GM19328 (cell line): Measurements from ENCODE around the gene ABCC8.

ENCODE experiments used
- ATAC-seq: cut with Tn5 transposase; IDR thresholded peaks from one replicate; pipeline ENCODE4 v1.9.1; 2021; ENCODE audit warnings: mild to moderate bottlenecking, moderate library complexity; ENCODE audit not compliant: unreplicated experiment

Gene ABCC8

DNA sequence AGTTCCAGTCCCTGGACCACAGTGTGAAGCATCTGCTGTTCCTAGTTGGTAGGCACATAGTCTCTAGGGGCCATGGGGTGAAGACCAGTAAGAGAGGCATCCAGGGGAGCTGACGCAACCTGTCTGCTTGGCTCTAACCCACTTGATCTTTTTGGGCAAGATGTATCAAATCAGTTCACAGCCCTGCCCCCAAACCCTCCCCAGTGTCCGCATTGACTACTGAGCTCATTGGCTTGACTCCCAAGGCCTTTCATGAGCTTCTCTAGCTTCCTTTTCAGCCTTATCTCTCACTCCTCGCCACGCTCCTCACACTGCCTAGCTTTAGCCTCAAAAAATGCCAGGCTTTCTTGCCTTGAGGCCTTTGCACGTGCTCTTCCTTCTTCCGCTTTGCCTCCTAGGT is 29.7 kb upstream of the ABCC8 start:
- ATAC-seq: no peak

DNA sequence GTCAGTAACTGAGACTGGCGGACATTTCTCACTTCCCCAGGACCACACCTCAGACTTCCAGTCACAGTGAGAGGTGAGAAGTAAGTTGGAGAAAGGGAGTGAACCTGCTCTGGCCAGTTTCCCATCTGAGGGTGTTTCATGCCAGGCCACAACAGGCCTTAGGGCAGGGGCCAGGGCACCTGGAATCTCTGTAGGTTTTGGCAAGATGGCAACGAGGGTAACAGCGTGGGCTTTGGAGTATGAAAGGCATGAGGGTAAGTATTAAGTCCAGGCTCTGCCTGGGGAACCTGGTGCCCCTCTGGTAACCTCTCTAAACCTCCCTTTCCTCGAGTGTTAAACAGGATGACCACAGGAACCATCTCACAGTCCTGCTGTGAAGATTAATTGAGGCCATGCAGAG is 28.5 kb upstream of the ABCC8 start:
- ATAC-seq: no peak

DNA sequence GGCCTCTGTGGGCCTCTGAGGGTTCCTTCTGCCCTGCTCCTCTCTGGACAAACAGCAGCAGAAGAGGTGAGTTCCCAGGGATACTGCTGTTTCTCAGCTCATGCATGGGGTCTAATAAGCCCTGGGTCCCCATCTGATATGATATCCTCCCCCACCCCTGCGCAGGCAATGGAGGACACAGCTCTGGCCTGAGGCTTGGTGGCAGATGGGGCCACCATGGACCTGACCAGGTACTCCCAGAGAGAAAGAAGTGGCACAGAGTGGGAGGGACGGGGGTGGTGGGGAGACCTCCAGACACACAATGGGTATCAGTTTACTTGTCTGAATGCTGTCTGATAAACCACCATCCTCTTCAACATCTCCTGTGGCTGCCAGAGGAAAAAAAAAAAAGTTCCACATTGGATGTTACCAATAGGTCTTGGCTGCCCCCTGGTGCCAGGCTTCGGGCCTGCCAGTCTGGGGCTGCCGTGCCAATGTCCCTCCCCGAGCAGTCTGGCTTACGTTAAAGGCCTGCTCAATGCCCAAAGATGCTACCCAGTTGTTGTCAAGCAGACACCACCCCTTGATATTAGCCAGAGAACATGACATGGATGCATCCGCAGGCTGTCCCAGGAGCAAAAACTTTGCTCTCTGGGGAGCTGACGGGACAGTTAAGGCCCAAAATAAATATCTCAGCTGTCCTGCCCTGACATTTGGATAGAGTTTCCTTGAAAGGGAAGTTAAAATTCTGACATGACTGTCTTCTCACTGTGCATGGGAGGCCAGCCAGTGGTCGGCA is 27.9 kb upstream of the ABCC8 start:
- ATAC-seq: peak; percentile 48

DNA sequence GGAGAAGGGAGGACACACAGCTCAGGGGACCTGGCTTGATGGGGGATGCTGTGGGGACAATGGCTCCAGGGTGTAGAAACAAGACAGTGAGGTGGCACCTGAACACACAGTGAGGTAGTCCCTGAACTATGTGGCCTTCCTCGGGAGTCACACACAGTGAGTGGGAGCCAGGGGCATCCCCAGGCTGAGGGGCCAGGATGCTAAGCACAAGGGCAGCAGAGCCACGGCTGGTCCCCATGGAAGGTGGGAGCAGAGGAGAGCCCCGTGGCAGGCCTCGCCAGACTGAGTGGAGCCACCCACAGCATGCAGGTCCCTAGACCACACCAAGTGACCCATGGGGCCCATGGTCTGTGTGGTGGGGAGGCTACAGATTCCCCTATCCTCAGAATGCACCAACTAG is 26.0 kb upstream of the ABCC8 start:
- ATAC-seq: no peak

GRCh38 chr11:17500673-17501072 is 24.0 kb upstream of the ABCC8 start:
- ATAC-seq: no peak

DNA sequence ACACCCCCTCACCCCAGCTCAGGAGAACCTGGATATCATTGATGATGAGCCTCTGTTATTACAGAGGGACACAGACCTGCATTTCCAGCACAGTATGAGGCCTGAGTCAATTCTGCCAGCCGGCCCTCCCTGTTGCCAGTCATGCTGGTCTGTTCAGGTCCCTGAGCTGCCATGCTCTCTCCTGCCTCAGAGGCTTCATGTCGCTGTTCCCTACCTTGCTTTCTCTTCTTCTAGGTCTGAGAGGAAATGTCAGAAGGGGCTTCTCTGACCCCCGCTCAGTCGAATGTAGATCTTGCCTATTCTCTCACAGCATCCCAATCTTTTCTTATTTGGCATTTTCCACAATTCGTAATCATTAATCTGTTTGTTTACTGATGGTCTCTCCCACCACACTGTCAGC is 21.8 kb upstream of the ABCC8 start:
- ATAC-seq: no peak

DNA sequence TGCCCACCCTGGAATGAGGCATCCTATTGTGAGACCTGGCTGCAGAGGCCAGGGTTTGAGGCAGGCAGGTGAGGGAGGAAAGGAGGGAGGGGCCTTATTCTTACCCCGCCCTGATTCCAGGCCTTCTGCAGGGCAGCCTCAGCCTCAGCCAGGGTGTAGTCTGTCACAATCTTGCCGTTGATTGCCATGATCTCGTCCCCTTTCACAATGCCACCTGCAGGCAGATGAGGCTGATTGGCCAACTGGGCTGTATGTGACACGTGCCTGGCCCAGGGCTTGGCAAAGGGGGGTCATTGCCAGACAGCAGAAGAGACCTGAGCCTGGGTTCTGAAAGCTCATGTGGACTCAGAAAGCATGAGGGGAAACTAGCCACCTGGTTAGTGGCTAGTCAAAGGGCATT is 21.4 kb upstream of the ABCC8 start:
- ATAC-seq: no peak

GRCh38 chr11:17496406-17496805 is 19.8 kb upstream of the ABCC8 start:
- no peak for ATAC-seq

- ATAC-seq: no peak
Observed at GRCh38 chr11:17494019-17494418, 17.4 kb upstream of the ABCC8 start.

DNA sequence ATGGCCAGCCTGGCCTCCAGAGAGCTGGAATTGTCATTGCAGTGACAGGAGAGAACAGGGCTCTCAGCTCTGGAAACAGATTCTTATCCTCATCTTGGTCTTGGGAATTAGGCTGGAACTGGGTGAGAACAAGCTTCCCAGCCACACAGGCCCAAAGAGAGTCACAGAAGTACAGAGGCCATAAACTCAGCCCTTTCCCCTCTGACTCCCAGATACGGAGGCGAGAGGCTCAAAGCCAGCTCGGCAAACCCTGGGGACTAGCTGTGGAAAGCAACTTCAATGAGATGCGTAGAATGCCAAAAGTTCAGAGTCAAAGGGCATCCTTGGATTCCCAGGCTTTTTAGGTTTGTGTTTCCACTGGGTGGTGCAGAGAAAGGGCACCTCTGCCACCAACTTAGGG is 14.3 kb upstream of the ABCC8 start:
- no peak for ATAC-seq

DNA sequence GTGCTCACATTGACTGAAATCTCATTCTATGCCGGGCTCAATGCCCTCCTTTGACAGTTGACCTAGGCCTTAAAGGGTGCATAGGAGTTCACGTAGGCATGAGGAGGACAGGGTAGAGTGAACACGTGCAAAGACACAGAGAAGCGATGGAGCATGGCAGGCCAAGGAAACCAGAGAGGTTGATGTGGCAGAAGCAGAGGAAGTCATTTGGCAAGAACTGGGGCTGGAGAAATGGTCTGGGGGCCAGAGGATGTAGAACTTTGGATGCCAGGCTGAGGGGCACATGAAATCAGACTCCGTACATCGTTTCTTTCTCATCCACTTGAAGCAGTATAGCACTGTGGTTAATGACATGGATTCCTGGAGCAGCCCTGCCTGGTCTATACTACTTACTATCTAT is 13.6 kb upstream of the ABCC8 start:
- ATAC-seq: no peak

GRCh38 chr11:17489751-17490150 is 13.1 kb upstream of the ABCC8 start:
- ATAC-seq: no peak

DNA sequence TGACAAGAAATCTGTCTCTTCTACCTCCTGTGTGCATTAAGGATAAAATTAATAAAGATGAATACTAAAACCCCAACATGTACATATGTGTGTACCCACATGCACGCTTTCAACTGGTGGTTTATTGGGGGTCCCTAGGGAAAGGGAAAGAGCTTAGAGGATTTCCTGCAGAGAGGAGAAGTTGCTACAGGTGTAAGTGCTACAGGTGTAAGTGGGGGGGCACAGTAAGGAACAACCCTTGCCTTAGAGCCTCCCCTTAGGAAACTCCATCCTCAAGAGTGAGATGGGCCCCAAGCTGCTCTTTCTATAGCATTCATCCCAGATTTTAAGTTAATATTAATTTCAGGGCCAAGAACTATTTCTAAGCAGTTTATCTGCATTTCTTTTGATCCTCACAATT is 11.9 kb upstream of the ABCC8 start:
- ATAC-seq: no peak

DNA sequence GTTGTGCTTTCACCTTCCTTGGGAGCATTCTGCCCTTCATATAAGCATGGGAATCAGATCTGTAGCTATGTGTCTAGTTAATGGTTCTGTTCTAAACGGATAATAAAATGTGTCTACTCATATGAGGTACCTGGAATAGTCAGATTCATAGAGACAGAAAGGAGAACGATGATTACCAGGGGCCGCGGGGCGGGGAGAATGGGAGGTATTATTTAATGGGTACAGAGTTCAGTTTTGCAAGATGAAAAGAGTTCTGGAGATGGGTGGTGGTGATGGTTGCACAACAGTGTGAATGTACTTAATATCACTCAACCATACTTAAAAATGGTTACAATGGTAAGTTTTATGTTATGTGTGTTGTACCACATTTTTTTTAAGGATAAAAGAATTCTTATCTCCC is 10.0 kb upstream of the ABCC8 start:
- ATAC-seq: no peak

- no peak for ATAC-seq
Observed at GRCh38 chr11:17483505-17483904, 6.9 kb upstream of the ABCC8 start.

DNA sequence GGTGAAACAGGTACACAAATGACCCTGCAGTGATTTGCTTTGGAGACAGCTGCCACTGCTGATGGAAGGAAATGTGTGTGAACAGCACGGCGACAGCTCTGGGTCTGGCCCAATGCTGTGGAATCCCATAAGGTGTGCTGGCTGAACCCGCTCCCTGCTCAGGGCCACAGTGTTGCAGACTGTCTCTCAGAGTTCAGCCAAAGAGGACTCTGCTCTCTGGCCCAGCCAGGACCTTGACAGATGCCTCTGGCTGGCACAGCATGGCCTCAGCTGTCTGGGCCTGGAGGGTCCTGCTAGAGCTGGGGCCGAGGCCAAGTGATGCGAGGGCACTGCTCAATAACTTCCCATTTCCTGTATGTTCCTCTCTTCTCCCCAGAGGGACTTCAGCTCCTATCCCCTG is 5.3 kb upstream of the ABCC8 start:
- ATAC-seq: no peak

DNA sequence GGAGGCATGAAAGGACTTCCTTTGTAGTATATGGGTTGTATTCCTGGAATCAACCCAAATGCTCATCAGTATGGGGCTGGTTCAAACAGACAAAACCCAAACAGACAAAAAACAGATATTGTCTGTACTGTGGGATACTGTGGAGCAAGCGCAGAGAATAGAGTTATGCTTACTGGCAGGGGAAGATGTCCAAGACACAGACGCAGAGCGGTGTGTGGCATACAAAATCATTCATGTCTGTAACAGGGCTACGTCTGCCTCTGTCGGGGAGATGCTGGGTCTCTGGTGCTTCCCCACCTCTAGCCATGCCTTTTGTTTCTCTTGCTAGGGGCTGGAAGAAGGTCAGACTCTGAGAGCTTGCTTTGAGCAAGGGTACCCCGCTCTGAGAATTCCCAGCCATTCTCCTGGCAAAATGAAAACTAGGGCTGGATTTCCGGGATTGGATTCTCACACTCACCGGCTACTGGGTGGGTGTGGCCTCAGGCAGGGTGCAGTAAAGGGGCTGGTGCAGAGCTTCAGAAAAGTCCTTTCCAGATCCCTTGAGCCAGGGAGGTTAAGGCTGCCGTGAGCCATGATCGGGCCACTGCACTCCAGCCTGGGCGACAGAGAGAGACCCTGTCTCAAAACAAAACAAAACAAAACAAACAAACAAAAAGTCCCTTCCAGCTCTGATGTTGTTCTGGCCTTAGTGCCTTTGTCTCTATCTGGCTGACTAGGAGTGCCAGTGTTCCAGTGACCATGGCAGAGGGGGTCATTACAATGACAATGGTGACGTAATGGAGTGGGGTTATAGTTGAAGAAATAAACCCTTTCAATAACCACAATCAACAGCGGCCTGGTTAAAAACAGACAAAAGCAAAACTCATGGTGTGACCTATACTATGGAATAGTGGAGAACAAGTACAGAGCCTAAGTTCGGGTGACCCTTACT is 2.9 kb upstream of the ABCC8 start:
- no peak for ATAC-seq

DNA sequence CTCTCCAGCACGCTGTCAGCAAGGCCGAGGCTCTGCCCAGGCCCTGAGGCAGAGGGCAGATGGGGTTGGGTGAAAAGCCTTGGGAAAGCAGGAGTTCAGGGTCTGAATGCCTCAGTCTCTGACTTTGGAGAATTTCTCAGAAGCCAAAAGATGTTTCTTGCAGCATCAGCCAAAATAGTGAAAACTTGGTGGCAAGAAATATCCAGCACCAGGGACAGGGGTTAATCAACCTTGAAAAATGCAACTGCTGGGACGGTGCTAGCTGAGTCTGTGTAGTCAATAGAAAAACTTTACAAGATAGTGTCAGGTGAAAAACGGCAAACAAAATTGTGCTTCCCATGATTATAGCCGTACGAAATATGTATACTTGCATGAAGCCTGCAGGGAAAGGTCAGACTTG is 1.4 kb upstream of the ABCC8 start:
- no peak for ATAC-seq

- no peak for ATAC-seq
Observed at GRCh38 chr11:17477361-17477760, 716 bp upstream of the ABCC8 start.

DNA sequence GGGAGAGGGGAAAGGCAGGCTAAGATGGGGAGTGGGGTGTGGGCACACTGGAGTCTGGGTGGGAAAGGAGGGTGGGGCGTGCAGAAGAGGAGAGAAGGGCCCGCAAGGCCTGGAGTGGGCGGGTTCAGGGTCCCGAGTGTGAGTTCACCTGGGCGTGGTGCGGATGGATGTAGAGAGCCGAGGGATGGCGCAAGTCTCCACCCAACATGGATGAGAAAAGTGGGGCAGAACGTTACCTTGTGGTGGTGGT is 364 bp upstream of the ABCC8 start:
- no peak for ATAC-seq

- no peak for ATAC-seq
Observed at GRCh38 chr11:17475666-17476316, 854 bp downstream of the ABCC8 start.
